GM13976 (cell line): ENCODE measurements around the gene B4GALT1.

Experiments
- DNase-seq: peaks from one replicate; pipeline ENCODE4 v3.0.0; 2012; ENCODE audit warnings: low spot score
- CTCF ChIP-seq: IDR thresholded peaks from 2 replicates; pipeline ENCODE4 v1.5.1; 2012; ENCODE audit warnings: borderline replicate concordance, mild to moderate bottlenecking; ENCODE audit not compliant: insufficient read depth; ENCODE audit errors: extremely low read depth, missing control alignments, control extremely low read depth
- in situ Hi-C: fragments of 300-500 bp; cut with MboI; formaldehyde crosslinking; loops from one replicate; pipeline ENCODE4 v1.12.0; 2022; ENCODE audit warnings: low sequenced_read_pairs, mixed read lengths, inconsistent platforms; ENCODE audit not compliant: unreplicated experiment

B4GALT1 gene

GRCh38 chr9:33148367-33149014 is 18.6 kb downstream of the B4GALT1 start:
- TF ChIP-seq CTCF = no peak
- DNase-seq = no peak
- in situ Hi-C loops = no loop called here

GRCh38 chr9:33147416-33148169 is 19.5 kb downstream of the B4GALT1 start:
- DNase-seq = no peak
- in situ Hi-C loops = no loop called here
- TF ChIP-seq CTCF = no peak

GRCh38 chr9:33146298-33146697 is 20.8 kb downstream of the B4GALT1 start:
- no peak for TF ChIP-seq CTCF
- no peak for DNase-seq
- in situ Hi-C loops = no loop called here

GRCh38 chr9:33144551-33144950 is 22.6 kb downstream of the B4GALT1 start:
- TF ChIP-seq CTCF = no peak
- in situ Hi-C loops = no loop called here

GRCh38 chr9:33143241-33143661 is 23.9 kb downstream of the B4GALT1 start:
- TF ChIP-seq CTCF = no peak
- in situ Hi-C loops = no loop called here
- DNase-seq = peak; percentile 10

More at GRCh38 chr9:33144551-33144950, 22.6 kb downstream of the B4GALT1 start:
- DNase-seq = no peak

- no peak for DNase-seq
- no peak for TF ChIP-seq CTCF
- in situ Hi-C loops = no loop called here
Measured at GRCh38 chr9:33142535-33142934, 24.6 kb downstream of the B4GALT1 start.
